Occipital lobe (tissue), 2 donors: ENCODE results near the gene BMP5. TPM values are rescaled to one million over a fixed set of nuclear protein-coding genes. Genes with fewer than 3 reads are reported as not detected.

Source experiments
- DNase-seq: peaks from one replicate; lab custom pipeline; 2025; lab: John Stamatoyannopoulos, UW
- total RNA-seq: library from RNA; depleted of rRNA; stranded (reverse); fragments of >200 nt; gene quantifications from one replicate; pipeline ENCODE4 v1.2.3, GENCODE V29; 2014

The BMP5 gene
- total RNA-seq, 1 donor from 2014 or later: 4.4 TPM

DNA sequence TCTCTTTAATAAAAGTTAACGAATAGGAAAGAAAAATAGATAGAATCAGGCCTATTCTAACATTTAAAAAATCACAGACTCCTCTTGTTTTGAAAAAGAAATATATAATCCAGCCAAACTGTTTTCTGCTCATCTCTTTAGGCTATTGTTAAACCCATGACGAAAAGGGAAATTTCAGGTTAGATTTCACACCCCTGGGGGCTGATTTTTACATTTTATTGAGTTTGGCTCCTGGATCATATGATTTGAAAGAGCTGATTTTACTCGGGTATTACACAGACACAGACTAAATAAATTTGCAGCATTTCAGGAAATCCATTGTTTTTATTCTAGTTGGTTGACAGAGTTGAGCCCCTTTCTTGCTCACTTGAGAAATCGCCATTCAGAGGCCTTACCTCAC, 160.6 kb downstream of the BMP5 start:
- no peak for DNase-seq

DNA sequence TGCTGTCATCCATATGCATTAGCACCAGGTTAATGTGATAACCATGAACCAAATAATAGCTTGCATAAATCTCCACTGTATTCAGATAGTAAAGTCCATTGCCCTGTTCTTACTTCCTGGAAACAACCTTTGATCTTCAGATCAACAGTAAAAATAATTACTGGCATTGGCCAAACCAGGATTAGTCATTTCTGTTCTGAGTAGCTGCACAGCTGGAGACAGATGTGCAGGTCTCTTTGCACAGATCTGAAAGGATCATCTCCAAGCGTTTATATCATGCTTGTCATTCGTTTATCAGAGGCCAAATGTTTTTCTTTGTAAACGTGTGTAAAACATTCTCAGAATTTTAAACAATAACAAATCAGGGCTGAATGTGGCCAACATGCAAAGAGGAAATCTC, 162.0 kb downstream of the BMP5 start:
- no peak for DNase-seq

DNA sequence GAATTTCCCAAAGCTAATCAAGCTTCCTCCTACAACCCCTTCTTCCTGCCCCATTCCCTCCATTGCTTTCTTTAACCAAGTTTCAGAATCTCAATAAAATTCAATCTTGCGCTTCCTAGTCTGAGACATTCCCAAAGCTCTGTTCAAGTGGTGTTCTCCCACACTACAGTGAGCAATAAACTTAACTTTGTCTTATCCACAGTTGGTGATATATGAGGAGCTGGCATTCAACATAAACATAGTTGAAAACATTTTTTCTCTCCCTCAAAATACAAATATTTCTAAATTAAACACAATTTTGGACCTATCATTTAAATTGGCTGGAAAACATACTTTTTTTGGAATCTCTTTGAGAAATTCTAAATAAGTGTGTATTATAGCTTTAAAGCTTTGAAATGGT, 166.7 kb downstream of the BMP5 start:
- no peak for DNase-seq

DNA sequence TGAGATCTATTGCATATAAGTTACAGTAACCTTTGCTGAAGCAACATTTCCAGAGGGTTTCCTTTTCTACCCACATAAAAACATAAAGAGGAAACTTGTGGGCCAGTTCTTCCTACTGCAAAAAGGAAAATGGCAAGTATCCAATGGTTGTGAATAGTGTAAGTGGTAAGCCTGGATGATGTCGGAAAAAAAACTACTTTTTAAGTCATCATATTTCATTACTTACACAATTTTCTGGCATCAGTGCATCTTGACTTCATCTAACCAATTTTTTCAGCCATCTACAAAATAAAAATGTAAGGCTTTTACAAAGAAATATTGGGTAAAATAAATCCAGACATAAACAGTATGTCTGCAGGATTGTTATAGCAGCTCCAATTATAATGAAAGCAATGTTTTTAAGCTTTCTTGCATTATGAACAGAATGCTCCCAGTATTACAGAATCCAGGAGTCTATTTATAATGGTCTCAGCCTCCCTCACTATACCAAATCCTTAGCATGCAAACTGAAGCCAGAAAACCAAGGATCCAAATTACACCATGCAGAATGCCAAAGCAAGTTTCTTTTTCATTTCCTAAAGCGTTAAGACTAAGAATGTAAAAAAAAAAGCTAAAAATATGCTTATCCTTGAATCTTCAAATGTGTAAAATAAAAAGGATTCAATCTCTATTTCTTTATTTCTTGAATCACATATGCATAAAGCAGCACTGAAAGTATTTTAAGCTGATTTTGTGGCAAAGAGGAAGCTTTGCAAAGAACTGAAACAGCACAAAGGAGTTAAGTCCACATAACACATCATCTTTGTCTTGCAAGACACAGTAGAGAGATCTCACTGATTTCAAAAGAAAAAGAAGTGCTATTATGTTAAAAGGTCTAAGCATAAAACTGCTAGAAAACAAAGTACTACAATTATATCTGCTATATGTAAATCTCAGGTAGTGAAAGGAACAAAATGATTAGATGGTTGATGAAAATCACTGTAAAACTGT, 169.6 kb downstream of the BMP5 start:
- no peak for DNase-seq

DNA sequence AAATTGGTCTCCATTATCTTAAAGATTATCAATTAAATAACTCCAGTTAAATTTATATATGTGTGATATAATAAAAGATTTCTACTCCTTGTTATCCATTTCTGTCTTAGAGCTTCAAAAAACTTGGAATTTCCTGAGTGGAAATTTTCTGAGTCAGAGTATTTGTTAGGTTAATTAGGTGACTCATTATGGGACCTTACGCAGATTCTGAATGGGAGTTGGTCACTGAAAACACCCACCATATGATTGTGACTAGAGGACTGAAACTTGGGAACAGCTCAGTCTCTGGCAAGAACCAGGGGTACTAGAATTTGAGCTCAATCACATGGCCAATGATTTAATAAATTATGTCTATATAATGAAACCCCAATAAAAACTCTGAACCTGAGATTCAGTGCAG, 171.0 kb downstream of the BMP5 start:
- no peak for DNase-seq
